K562 (cell line): ENCODE data around the gene USP49. TPM values are rescaled to one million over a fixed set of nuclear protein-coding genes. Genes with fewer than 3 reads are reported as not detected.

Experiments used
- CBX1 ChIP-seq: sonication (generic); IDR thresholded peaks from 2 replicates; pipeline ENCODE4 v1.6.1; 2016; ENCODE audit warnings: antibody characterized with exemption, low read depth, mild to moderate bottlenecking
- FOXA3 ChIP-seq, 2 experiments: fragments of 450-650 bp in 1 of 2; sonication (generic) in 1 of 2; formaldehyde crosslinking; IDR thresholded peaks in 1 of 2; conservative IDR thresholded peaks in 1 of 2; 2 replicates each; pipeline versions ENCODE4 v1.4.0 to v1.8.0; 2020 to 2022; ENCODE audit warnings: mild to moderate bottlenecking in 2 of 2, missing genetic modification reagents in 1 of 2
- MBD2 ChIP-seq: sonication (generic); IDR thresholded peaks from 2 replicates; pipeline ENCODE4 v1.6.1; 2016; ENCODE audit warnings: low read depth, borderline replicate concordance
- RBM25 ChIP-seq: fragments of 200-400 bp; formaldehyde crosslinking; IDR thresholded peaks from 2 replicates; pipeline ENCODE4 v1.6.1; 2018; ENCODE audit warnings: low read length, low read depth, moderate library complexity; ENCODE audit not compliant: severe bottlenecking
- SMAD4 ChIP-seq: fragments of 250-450 bp; sonication (Bioruptor Pico); conservative IDR thresholded peaks from 2 replicates; pipeline ENCODE4 v1.8.0; 2021; ENCODE audit warnings: inconsistent platforms, mild to moderate bottlenecking, moderate library complexity
- ZNF197 ChIP-seq: fragments of 200-800 bp; sonication (Bioruptor generic); IDR thresholded peaks from 2 replicates; pipeline ENCODE4 v1.6.1; 2016; ENCODE audit warnings: low read depth, missing genetic modification characterization, missing compliant biosample characterization
- polyA plus RNA-seq, 8 experiments: library from polyadenylated mRNA; depleted of rRNA in 4 of 8; stranded (reverse) in 5 of 8; unstranded in 3 of 8; fragments of >200 nt; fragmentation: Nextera tagmentation in 2 of 8; fragmentation: Illumina TruSeq in 1 of 8; extraction: Ambion mirVana in 2 of 8; extraction: Trizol in 1 of 8; gene quantifications; 2 replicates each; pipeline versions ENCODE4 v1.2.1 to v1.2.3, GENCODE V29; 2011 to 2014; ENCODE audit warnings: inconsistent platforms in 1 of 8, missing spikeins in 1 of 8
- total RNA-seq, 7 experiments: library from RNA; depleted of rRNA in 6 of 7; stranded (reverse); fragments of >200 nt in 6 of 7; fragmentation: Illumina TruSeq in 2 of 7; extraction: Trizol in 2 of 7; gene quantifications; 2 replicates each; pipeline versions ENCODE4 v1.2.1 to v1.2.3, GENCODE V29; 2011 to 2021; ENCODE audit warnings: low replicate concordance in 1 of 7
- TF ChIP-seq, protein P1 (sequence below): sonication (generic); formaldehyde crosslinking; IDR thresholded peaks from 2 replicates; pipeline ENCODE4 v1.8.0; 2022; ENCODE audit warnings: missing genetic modification reagents, mild to moderate bottlenecking, moderate library complexity, borderline replicate concordance
- TF ChIP-seq, protein P2 (sequence below), 3 experiments: fragments of 200-800 bp in 1 of 3; sonication (Bioruptor generic) in 1 of 3; sonication (generic) in 1 of 3; formaldehyde crosslinking in 1 of 3; IDR thresholded peaks; 2 replicates each; pipeline versions ENCODE4 v1.6.1 to v1.8.0; 2016 to 2022; ENCODE audit warnings: mild to moderate bottlenecking in 2 of 3, missing compliant biosample characterization in 2 of 3, missing genetic modification characterization in 2 of 3, missing genetic modification reagents in 1 of 3

The USP49 gene
- total and polyA plus RNA-seq, 9 of the 15 experiments (the other 6 are each of a cell fraction or from before 2014, with no cell fraction given), result 1.0 to 9.9 (median 6.5) TPM

DNA sequence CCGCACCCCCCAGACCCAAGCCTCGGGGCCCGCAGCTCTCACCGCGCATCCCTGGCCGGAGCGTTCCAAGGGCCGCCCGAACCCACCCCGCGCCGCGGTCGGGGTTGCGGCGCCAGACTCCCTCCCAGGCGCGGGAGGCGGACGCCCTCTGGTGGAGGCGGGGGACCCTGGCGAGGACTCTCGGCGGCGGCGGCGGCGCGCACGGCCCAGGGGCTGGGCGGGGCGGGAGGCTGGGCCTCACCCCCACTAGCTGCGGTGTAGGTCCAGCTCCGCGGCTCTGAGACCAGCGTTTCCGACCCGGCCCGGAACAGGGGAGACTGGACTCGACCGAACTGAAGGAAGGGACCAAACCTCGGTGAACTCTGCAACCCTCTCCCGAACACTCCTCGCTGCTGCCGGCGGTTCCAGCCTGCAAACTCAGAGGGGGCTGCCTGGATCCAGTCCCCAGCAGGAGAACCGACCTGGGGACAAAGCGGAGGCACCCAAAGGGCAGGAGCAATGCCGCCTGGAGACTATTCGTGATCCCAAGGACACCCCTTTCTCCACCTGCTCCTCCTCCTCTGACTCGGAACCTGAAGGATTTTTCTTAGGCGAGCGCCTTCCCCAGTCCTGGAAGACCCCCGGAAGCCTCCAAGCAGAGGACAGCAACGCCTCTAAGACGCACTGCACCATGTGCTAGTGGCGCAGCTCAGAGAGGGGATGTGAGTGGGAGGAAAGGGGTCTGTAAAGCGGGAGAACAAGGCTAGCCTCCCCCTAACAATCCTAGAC lies 108.5 kb downstream of the USP49 start (continued):
- peak in 1 of 2 experiments; percentile 21; a peak in 1 of 4 replicates for TF ChIP-seq FOXA3 (CRISPR knock-in tag; conservative IDR thresholded peaks at IDR 0.05 in 1 of 2, IDR thresholded peaks at IDR 0.05 in 1 of 2)
- peak; percentile 90 for TF ChIP-seq SMAD4
- TF ChIP-seq, protein P1, sequence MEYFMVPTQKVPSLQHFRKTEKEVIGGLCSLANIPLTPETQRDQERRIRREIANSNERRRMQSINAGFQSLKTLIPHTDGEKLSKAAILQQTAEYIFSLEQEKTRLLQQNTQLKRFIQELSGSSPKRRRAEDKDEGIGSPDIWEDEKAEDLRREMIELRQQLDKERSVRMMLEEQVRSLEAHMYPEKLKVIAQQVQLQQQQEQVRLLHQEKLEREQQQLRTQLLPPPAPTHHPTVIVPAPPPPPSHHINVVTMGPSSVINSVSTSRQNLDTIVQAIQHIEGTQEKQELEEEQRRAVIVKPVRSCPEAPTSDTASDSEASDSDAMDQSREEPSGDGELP (CRISPR knock-in tag), result peak; percentile 18; the same call in 1 of the 2 replicates
- no peak for TF ChIP-seq MBD2
- TF ChIP-seq, protein P2, sequence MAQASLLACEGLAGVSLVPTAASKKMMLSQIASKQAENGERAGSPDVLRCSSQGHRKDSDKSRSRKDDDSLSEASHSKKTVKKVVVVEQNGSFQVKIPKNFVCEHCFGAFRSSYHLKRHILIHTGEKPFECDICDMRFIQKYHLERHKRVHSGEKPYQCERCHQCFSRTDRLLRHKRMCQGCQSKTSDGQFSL (CRISPR knock-in tag; IDR thresholded peaks at IDR 0.05), result peak; percentile 69
- TF ChIP-seq, protein P2 (tag; IDR thresholded peaks at IDR 0.05), result peak in 1 of 2 experiments; percentile 57; a peak in 1 of 4 replicates
- TF ChIP-seq RBM25, result peak; percentile 37
- peak; percentile 93 for TF ChIP-seq CBX1
- 0 out of 2 replicates have a peak, but pooled peaks have one; percentile 43 for TF ChIP-seq ZNF197 (CRISPR knock-in tag)
